GM23338 (cell line): Measurements from ENCODE around the gene GART.
"Not testable (repeated sequence)": the region's sequence is repeated elsewhere in the genome, so short reads cannot be mapped to it uniquely, and the experiment has no call there.

ENCODE experiments used
- CTCF ChIP-seq, 2 experiments: fragments of 200-600 bp in 1 of 2; sonication (generic) in 1 of 2; conservative IDR thresholded peaks; 2 replicates each; pipeline versions ENCODE4 v1.5.1 to v1.6.1; 2016 to 2017; ENCODE audit warnings: antibody characterized with exemption in 2 of 2, low read depth in 2 of 2, mild to moderate bottlenecking in 2 of 2, moderate library complexity in 1 of 2
- EZH2 ChIP-seq: fragments of 200-600 bp; sonication (generic); IDR thresholded peaks from one replicate; pipeline ENCODE4 v1.8.0; 2017; ENCODE audit warnings: antibody characterized with exemption, mild to moderate bottlenecking, low read depth; ENCODE audit not compliant: unreplicated experiment
- JUNB ChIP-seq: IDR thresholded peaks from one replicate; pipeline ENCODE4 v1.6.1; 2016; ENCODE audit warnings: antibody characterized with exemption; ENCODE audit not compliant: unreplicated experiment
- NANOG ChIP-seq: IDR thresholded peaks from 2 replicates; pipeline ENCODE4 v1.6.1; 2016; ENCODE audit warnings: antibody characterized with exemption, borderline replicate concordance

GRCh38 chr21:33469183-33469582 is 72.7 kb downstream of the GART start:
- not testable (repeated sequence) for TF ChIP-seq CTCF (conservative IDR thresholded peaks at IDR 0.05; ENCODE audit: low read depth in 2 of 2); EZH2; NANOG; JUNB
